ENCODE data around the gene PMF1. TPM values are rescaled to one million over a fixed set of nuclear protein-coding genes. Genes with fewer than 3 reads are reported as not detected.

The PMF1 gene
- total and polyA plus RNA-seq, 2 experiments from 2014 or later = 112 to 118 TPM

GRCh38 chr1:156196445-156196844 lies 16.4 kb upstream of the PMF1 start:
- Histone ChIP-seq H4K20me1 (replicated peaks; ENCODE audit: insufficient read depth) (peaks cover 7% of the 10 kb centered on the region), H3F3A (replicated peaks; ENCODE audit: low read depth) (0 out of 2 replicates have a peak, but pooled peaks cover 15% of the 10 kb centered on the region), H3K36me3 (ENCODE audit: insufficient read depth) (no peaks in the 10 kb centered on the region; the same call in 1 of the 2 replicates), H3K4me3 (no peak overlapping the region), H3K4me2 (no peak overlapping the region), H3K27ac (ENCODE audit: low read depth) (no peak overlapping the region), H3K4me1 (ENCODE audit: insufficient read depth) (peaks cover 13% of the 10 kb centered on the region), H3K9me2 (ENCODE audit: insufficient read depth) (no peaks in the 10 kb centered on the region), H3K27me3 (ENCODE audit: insufficient read depth) (no peaks in the 10 kb centered on the region), H2AFZ (no peak overlapping the region), H3K79me2 (replicated peaks; ENCODE audit: insufficient read depth) (peaks cover 66% of the 10 kb centered on the region)
- Mint-ChIP-seq H3K27me3 (ENCODE audit: insufficient read depth, low read depth, poor library complexity) (peaks cover 14% of the 10 kb centered on the region), H3K9me3 (no peaks in the 10 kb centered on the region), H3K4me1 (peaks cover 31% of the 10 kb centered on the region), H3K27ac (no peak overlapping the region), H3K4me3 (no peak overlapping the region), H3K36me3 (ENCODE audit: low read depth) (peaks cover 22% of the 10 kb centered on the region)
- DNase-seq (ENCODE audit: low spot score) = no peak
- TF ChIP-seq ZNF462 (CRISPR knock-in tag; IDR thresholded peaks at IDR 0.05) (no peak), EZH2 (IDR thresholded peaks at IDR 0.05; ENCODE audit: low read depth, unreplicated experiment) (no peak), STAT1 (IDR thresholded peaks at IDR 0.05; ENCODE audit: unreplicated experiment) (no peak), CTCF (conservative IDR thresholded peaks at IDR 0.05; ENCODE audit: low read depth in 2 of 2) (no peak), EZH2phosphoT487 (IDR thresholded peaks at IDR 0.05; ENCODE audit: unreplicated experiment) (no peak), REST (IDR thresholded peaks at IDR 0.05; ENCODE audit: unreplicated experiment) (no peak), NANOG (IDR thresholded peaks at IDR 0.05; ENCODE audit: borderline replicate concordance) (no peak), ZNF331 (CRISPR knock-in tag; IDR thresholded peaks at IDR 0.05; ENCODE audit: low read depth) (no peak), ZNF114 (CRISPR knock-in tag; IDR thresholded peaks at IDR 0.05) (no peak), CREB1 (CRISPR knock-in tag; IDR thresholded peaks at IDR 0.05; ENCODE audit: low read depth) (no peak), POLR2AphosphoS5 (IDR thresholded peaks at IDR 0.05; ENCODE audit: low read depth) (no peak), JUNB (IDR thresholded peaks at IDR 0.05; ENCODE audit: unreplicated experiment) (no peak)
- TF ChIP-seq, protein P1, sequence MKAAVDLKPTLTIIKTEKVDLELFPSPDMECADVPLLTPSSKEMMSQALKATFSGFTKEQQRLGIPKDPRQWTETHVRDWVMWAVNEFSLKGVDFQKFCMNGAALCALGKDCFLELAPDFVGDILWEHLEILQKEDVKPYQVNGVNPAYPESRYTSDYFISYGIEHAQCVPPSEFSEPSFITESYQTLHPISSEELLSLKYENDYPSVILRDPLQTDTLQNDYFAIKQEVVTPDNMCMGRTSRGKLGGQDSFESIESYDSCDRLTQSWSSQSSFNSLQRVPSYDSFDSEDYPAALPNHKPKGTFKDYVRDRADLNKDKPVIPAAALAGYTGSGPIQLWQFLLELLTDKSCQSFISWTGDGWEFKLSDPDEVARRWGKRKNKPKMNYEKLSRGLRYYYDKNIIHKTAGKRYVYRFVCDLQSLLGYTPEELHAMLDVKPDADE (IDR thresholded peaks at IDR 0.05) = no peak
- ATAC-seq = no peak
